ENCODE results near the gene KRTAP10-1. TPM values are rescaled to one million over a fixed set of nuclear protein-coding genes. Genes with fewer than 3 reads are reported as not detected.

Gene KRTAP10-1
- total RNA-seq, 1 donor from 2014 or later: not detected

- peak in 1 of 2 donors; percentile 55 for DNase-seq (ENCODE audit: low spot score in 2 of 2)
- Histone ChIP-seq H3K4me3 (no peak overlapping the region), H3K4me1 (no peaks in the 10 kb centered on the region), H3K27ac (no peak overlapping the region), H3K27me3 (no peaks in the 10 kb centered on the region), H3K9me3 (no peaks in the 10 kb centered on the region), H3K36me3 (no peaks in the 10 kb centered on the region)
- intact Hi-C loops (cut with DNase I): no loop called here
- TF ChIP-seq CTCF (IDR thresholded peaks at IDR 0.05): no peak
Observed at GRCh38 chr21:44526096-44526997, 13.6 kb downstream of the KRTAP10-1 start.

- no peak for TF ChIP-seq CTCF (IDR thresholded peaks at IDR 0.05)
- Histone ChIP-seq H3K4me3 (no peak overlapping the region), H3K9me3 (no peaks in the 10 kb centered on the region), H3K27me3 (no peaks in the 10 kb centered on the region), H3K36me3 (no peaks in the 10 kb centered on the region), H3K27ac (no peak overlapping the region), H3K4me1 (no peaks in the 10 kb centered on the region)
- intact Hi-C loops (cut with DNase I): no loop called here
- DNase-seq (ENCODE audit: low spot score in 2 of 2): peak in 1 of 2 donors; percentile 60
Observed at GRCh38 chr21:44525391-44526095, 14.5 kb downstream of the KRTAP10-1 start.

- no peak for TF ChIP-seq CTCF (IDR thresholded peaks at IDR 0.05)
- Histone ChIP-seq H3K9me3 (no peaks in the 10 kb centered on the region), H3K27me3 (no peaks in the 10 kb centered on the region), H3K27ac (no peak overlapping the region), H3K36me3 (no peaks in the 10 kb centered on the region), H3K4me3 (no peak overlapping the region), H3K4me1 (no peaks in the 10 kb centered on the region)
- intact Hi-C loops (cut with DNase I): no loop called here
- DNase-seq (ENCODE audit: low spot score in 2 of 2): peak in 1 of 2 donors; percentile 21
Observed at GRCh38 chr21:44524414-44525371, 15.3 kb downstream of the KRTAP10-1 start.

- no peaks in the 10 kb centered on the region for H3K4me1 ChIP-seq
- peak in 1 of 2 donors; percentile 2 for DNase-seq (ENCODE audit: low spot score in 2 of 2)
- no peaks in the 10 kb centered on the region for H3K9me3 ChIP-seq
- intact Hi-C loops (cut with DNase I): no loop called here
- no peaks in the 10 kb centered on the region for H3K36me3 ChIP-seq
- H3K27ac ChIP-seq: no peak overlapping the region
- H3K4me3 ChIP-seq: no peak overlapping the region
- TF ChIP-seq CTCF (IDR thresholded peaks at IDR 0.05): no peak
- H3K27me3 ChIP-seq: no peaks in the 10 kb centered on the region
Observed at GRCh38 chr21:44523567-44524413, 16.2 kb downstream of the KRTAP10-1 start.
